ENCODE measurements around the gene TCAF1. TPM values are rescaled to one million over a fixed set of nuclear protein-coding genes. Genes with fewer than 3 reads are reported as not detected.

Gene TCAF1, protein sequence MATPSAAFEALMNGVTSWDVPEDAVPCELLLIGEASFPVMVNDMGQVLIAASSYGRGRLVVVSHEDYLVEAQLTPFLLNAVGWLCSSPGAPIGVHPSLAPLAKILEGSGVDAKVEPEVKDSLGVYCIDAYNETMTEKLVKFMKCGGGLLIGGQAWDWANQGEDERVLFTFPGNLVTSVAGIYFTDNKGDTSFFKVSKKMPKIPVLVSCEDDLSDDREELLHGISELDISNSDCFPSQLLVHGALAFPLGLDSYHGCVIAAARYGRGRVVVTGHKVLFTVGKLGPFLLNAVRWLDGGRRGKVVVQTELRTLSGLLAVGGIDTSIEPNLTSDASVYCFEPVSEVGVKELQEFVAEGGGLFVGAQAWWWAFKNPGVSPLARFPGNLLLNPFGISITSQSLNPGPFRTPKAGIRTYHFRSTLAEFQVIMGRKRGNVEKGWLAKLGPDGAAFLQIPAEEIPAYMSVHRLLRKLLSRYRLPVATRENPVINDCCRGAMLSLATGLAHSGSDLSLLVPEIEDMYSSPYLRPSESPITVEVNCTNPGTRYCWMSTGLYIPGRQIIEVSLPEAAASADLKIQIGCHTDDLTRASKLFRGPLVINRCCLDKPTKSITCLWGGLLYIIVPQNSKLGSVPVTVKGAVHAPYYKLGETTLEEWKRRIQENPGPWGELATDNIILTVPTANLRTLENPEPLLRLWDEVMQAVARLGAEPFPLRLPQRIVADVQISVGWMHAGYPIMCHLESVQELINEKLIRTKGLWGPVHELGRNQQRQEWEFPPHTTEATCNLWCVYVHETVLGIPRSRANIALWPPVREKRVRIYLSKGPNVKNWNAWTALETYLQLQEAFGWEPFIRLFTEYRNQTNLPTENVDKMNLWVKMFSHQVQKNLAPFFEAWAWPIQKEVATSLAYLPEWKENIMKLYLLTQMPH
- total RNA-seq: 45.1 and 48.7 TPM in 2 replicates

DNA sequence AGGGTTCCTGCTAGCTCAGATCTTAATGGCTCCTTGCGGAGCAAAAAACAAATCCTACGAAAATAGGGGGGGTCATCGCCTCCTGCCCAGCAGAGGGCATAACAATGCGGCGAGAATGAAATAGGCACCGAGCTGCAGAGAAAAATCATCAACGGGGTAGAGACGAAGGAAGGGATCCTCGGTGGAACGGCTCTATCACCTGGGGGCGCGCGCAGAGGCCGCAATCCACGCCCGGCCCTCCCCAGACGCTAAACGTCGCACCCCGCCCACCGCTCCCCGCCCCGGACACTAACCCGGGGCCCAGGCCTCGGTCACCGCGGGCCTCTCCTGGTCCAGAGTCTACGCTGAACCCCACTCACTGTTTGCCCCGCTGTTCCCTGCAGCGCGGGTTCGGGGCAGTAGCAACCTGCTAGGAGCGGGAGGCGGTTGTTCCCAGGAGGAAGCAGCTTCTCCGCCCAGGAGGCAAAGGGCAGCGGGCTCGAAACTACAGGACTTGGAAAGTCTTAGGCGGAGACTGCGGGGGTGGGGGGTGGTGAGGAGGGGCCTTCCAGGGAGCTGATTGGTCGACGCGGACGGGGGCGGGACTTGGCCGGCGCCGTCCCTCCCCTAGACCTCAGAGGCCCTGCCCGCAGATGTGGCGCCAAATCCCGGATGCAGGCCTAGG lies at the start of gene TCAF1:
TCAF1 (minus strand) TSS at position 509 of the 664 bp plus-strand sequence. CDS start 25,568 bp downstream, outside the sequence.

DNA sequence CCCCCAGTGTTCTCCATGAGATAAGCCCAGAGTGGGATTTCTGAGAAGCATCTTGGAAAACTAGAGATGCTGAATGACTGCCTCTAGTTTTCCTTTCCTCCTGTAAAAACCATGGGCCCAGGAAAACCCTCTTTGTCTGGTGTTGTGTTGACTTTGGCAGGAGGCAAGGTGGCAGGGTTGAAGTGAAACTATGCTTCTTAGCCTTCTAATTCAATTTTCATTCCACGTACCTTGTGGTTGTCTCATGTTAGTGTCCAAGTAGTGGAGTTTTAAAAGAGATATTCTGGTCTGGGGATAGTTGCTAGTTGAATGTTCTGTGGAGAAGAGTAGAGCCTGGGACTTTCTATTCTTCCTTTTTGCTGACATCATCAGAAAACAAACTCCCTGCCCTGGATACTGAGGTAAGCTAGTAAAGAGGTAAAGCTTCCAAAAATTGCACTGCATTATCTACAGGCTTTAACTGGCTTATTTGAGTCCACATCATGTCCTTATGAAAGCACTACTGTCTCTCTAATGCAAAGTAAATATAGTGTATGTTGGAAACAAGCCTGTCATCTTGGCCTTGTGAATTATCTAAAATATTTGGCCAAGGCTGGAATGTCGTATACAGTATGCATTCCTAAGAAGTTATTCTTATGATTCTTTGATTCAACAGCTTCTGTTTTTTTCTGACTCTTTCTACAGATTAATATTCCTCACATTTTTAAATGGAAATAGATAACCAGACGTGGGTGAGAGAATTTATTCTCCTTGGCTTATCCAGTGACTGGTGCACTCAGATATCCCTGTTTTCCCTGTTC lies 32.8 kb upstream of the TCAF1 start, which contains the start of gene OR2F2:
OR2F2 (plus strand) TSS at position 708 of the 800 bp plus-strand sequence; CDS start at position 708, 0 bp downstream.

Other genes with a start within 250 kb of the TCAF1 start
- 1.2 and 2.2 TPM in 2 replicates for gene CTAGE6, start 144.5 kb downstream of the TCAF1 start, total RNA-seq
- gene OR2F2, start 33.1 kb upstream of the TCAF1 start, total RNA-seq: not detected in 2 replicates
- not detected in 2 replicates for gene OR2F1, start 52.7 kb upstream of the TCAF1 start, total RNA-seq
- gene OR6B1, start 98.1 kb upstream of the TCAF1 start, total RNA-seq: not detected in 2 replicates
- not detected in 2 replicates for gene OR2A5, start 146.8 kb upstream of the TCAF1 start, total RNA-seq
- not detected in 2 replicates for gene OR2A25, start 167.6 kb upstream of the TCAF1 start, total RNA-seq
- gene OR2A12, start 184.1 kb upstream of the TCAF1 start, total RNA-seq: not detected in 2 replicates
- gene OR2A2, start 207.4 kb upstream of the TCAF1 start, total RNA-seq: not detected in 2 replicates
- gene OR2A14, start 221.0 kb upstream of the TCAF1 start, total RNA-seq: not detected in 2 replicates

Measured in thoracic aorta endothelial cell (primary cell).